Activated naive CD4-positive, alpha-beta T cell treated with anti-CD3 and anti-CD28 coated beads for 36 hours (primary cell): ENCODE measurements around the gene MAML2. TPM values are rescaled to one million over a fixed set of nuclear protein-coding genes. Genes with fewer than 3 reads are reported as not detected.
A peak's percentile ranks its signal among the peaks of the same experiment; 100 is the strongest.

Experiments
- CTCF ChIA-PET: fragments of 350-600 bp; sonication (Branson Sonifier 250); formaldehyde crosslinking; loops from one replicate; lab custom pipeline; 2021; ENCODE audit warnings: antibody characterized with exemption; lab: Charles Lee
- DNase-seq: peaks from one replicate; pipeline ENCODE4 v3.0.0-alpha.2; 2020
- H3K27ac Mint-ChIP-seq: one replicate; pipeline ENCODE4 v1.8.0; 2021; ENCODE audit warnings: mild to moderate bottlenecking, mixed read lengths
- H3K27me3 Mint-ChIP-seq: one replicate; pipeline ENCODE4 v1.8.0; 2021; ENCODE audit warnings: low read depth, mixed read lengths
- H3K36me3 Mint-ChIP-seq: one replicate; pipeline ENCODE4 v1.8.0; 2021; ENCODE audit warnings: low read depth, mixed read lengths
- H3K4me1 Mint-ChIP-seq: one replicate; pipeline ENCODE4 v1.8.0; 2021; ENCODE audit warnings: low read depth, mixed read lengths
- H3K4me3 Mint-ChIP-seq: one replicate; pipeline ENCODE4 v1.8.0; 2021; ENCODE audit warnings: mild to moderate bottlenecking, moderate library complexity, mixed read lengths
- H3K9me3 Mint-ChIP-seq: one replicate; pipeline ENCODE4 v1.8.0; 2021; ENCODE audit warnings: mixed read lengths
- intact Hi-C: fragments of 100-400 bp; cut with micrococcal nuclease; formaldehyde crosslinking; loops from one replicate; pipeline ENCODE4 v1.15.1; 2023
- total RNA-seq, 2 experiments: library from RNA; stranded (reverse); gene quantifications; one replicate each; pipeline ENCODE4 v1.2.3, GENCODE V29; 2021

MAML2 gene
- total RNA-seq, 2 experiments from 2014 or later: 26.6 to 28.1 TPM

- DNase-seq: no peak
- H3K36me3 Mint-ChIP-seq: peaks cover 29% of the 10 kb centered on the region
- H3K4me1 Mint-ChIP-seq: peaks cover 78% of the 10 kb centered on the region
- no peak overlapping the region for H3K4me3 Mint-ChIP-seq
- H3K9me3 Mint-ChIP-seq: no peaks in the 10 kb centered on the region
- H3K27ac Mint-ChIP-seq: no peak overlapping the region
- intact Hi-C loops: loop anchor here (1.0 kb wide), 1 partner anchor 9 kb away; no protein-coding TSS in a partner anchor
- no peaks in the 10 kb centered on the region for H3K27me3 Mint-ChIP-seq
- CTCF ChIA-PET: no interaction called here
Measured at GRCh38 chr11:96094156-96094555, 248.8 kb downstream of the MAML2 start.

- Mint-ChIP-seq H3K36me3 (peaks cover 32% of the 10 kb centered on the region), H3K4me1 (peaks cover 63% of the 10 kb centered on the region)
- intact Hi-C loops: no loop called here
Measured at GRCh38 chr11:96092511-96092910, 250.5 kb downstream of the MAML2 start.

GRCh38 chr11:96091476-96091875 is 251.5 kb downstream of the MAML2 start:
- H3K9me3 Mint-ChIP-seq: no peaks in the 10 kb centered on the region
- CTCF ChIA-PET: interaction anchor here (0.8 to 1.7 kb wide), 6 partner anchors 13 to 302 kb away, joined by 3 to 9 read pairs (median 3); partner anchors contain the start of gene MAML2
- no peaks in the 10 kb centered on the region for H3K27me3 Mint-ChIP-seq
- peak; percentile 26 for DNase-seq
- H3K36me3 Mint-ChIP-seq: peaks cover 33% of the 10 kb centered on the region
- H3K4me1 Mint-ChIP-seq: peaks cover 56% of the 10 kb centered on the region
- no peak overlapping the region for H3K27ac Mint-ChIP-seq
- H3K4me3 Mint-ChIP-seq: no peak overlapping the region
- intact Hi-C loops: loop anchor here (1.0 kb wide), 4 partner anchors 29 to 302 kb away; partner anchors contain the start of genes CCDC82 and MAML2

More at GRCh38 chr11:96092511-96092910, 250.5 kb downstream of the MAML2 start:
- H3K27ac Mint-ChIP-seq: no peak overlapping the region
- no peak overlapping the region for H3K4me3 Mint-ChIP-seq
- CTCF ChIA-PET: interaction anchor here (1.0 to 1.7 kb wide), 4 partner anchors 12 to 301 kb away, joined by 3 to 9 read pairs (median 4); partner anchors contain the start of gene MAML2
- H3K9me3 Mint-ChIP-seq: no peaks in the 10 kb centered on the region
- no peak for DNase-seq
- no peaks in the 10 kb centered on the region for H3K27me3 Mint-ChIP-seq

- CTCF ChIA-PET: interaction anchor here (1.0 to 1.8 kb wide), 4 partner anchors 25 to 250 kb away, joined by 3 to 8 read pairs (median 4); no protein-coding TSS in a partner anchor
- DNase-seq: no peak
- intact Hi-C loops: loop anchor here (1.0 kb wide), 4 partner anchors 28 to 303 kb away; partner anchors contain the start of genes CCDC82 and MAML2
- Mint-ChIP-seq H3K27me3 (no peaks in the 10 kb centered on the region), H3K4me3 (no peak overlapping the region), H3K27ac (no peak overlapping the region), H3K4me1 (peaks cover 48% of the 10 kb centered on the region), H3K9me3 (no peaks in the 10 kb centered on the region), H3K36me3 (peaks cover 30% of the 10 kb centered on the region)
Measured at GRCh38 chr11:96090711-96091110, 252.3 kb downstream of the MAML2 start.

- DNase-seq: no peak
- Mint-ChIP-seq H3K9me3 (no peaks in the 10 kb centered on the region), H3K4me3 (no peak overlapping the region), H3K36me3 (peaks cover 29% of the 10 kb centered on the region), H3K27ac (peak overlapping the region; percentile 54), H3K4me1 (peaks cover 31% of the 10 kb centered on the region), H3K27me3 (no peaks in the 10 kb centered on the region)
- intact Hi-C loops: no loop called here
- CTCF ChIA-PET: interaction anchor here (0.5 to 1.5 kb wide), 8 partner anchors 10 to 1302 kb away, joined by 3 to 7 read pairs (median 3); no protein-coding TSS in a partner anchor
Measured at GRCh38 chr11:96088914-96089313, 254.1 kb downstream of the MAML2 start.

- Mint-ChIP-seq H3K4me1 (peaks cover 3% of the 10 kb centered on the region), H3K36me3 (peaks cover 10% of the 10 kb centered on the region), H3K4me3 (peak overlapping the region; percentile 63), H3K27ac (no peak overlapping the region), H3K27me3 (no peaks in the 10 kb centered on the region), H3K9me3 (no peaks in the 10 kb centered on the region)
- CTCF ChIA-PET: interaction anchor here (0.7 to 1.7 kb wide), 4 partner anchors 10 to 108 kb away, joined by 3 to 4 read pairs (median 3); no protein-coding TSS in a partner anchor
- DNase-seq: no peak
- intact Hi-C loops: no loop called here
Measured at GRCh38 chr11:96086111-96086510, 256.9 kb downstream of the MAML2 start.

- intact Hi-C loops: loop anchor here (2.0 kb wide), 1 partner anchor 65 kb away; no protein-coding TSS in a partner anchor
- no peak overlapping the region for H3K27ac Mint-ChIP-seq
- peaks cover 8% of the 10 kb centered on the region for H3K4me1 Mint-ChIP-seq
- no peaks in the 10 kb centered on the region for H3K9me3 Mint-ChIP-seq
- CTCF ChIA-PET: interaction anchor here (0.7 to 1.7 kb wide), 6 partner anchors 11 to 308 kb away, joined by 3 to 4 read pairs (median 4); partner anchors contain the start of gene MAML2
- no peak for DNase-seq
- peak overlapping the region; percentile 63 for H3K4me3 Mint-ChIP-seq
- no peaks in the 10 kb centered on the region for H3K27me3 Mint-ChIP-seq
- peaks cover 5% of the 10 kb centered on the region for H3K36me3 Mint-ChIP-seq
Measured at GRCh38 chr11:96085319-96085930, 257.6 kb downstream of the MAML2 start.

- peaks cover 5% of the 10 kb centered on the region for H3K36me3 Mint-ChIP-seq
- peak; percentile 51 for DNase-seq
- intact Hi-C loops: loop anchor here (2.0 kb wide), 1 partner anchor 66 kb away; no protein-coding TSS in a partner anchor
Measured at GRCh38 chr11:96084610-96085318, 258.2 kb downstream of the MAML2 start.

GRCh38 chr11:96082936-96083335 is 260.1 kb downstream of the MAML2 start:
- H3K9me3 Mint-ChIP-seq: no peaks in the 10 kb centered on the region
- no peak overlapping the region for H3K27ac Mint-ChIP-seq
- H3K36me3 Mint-ChIP-seq: peaks cover 5% of the 10 kb centered on the region
- H3K4me1 Mint-ChIP-seq: peaks cover 28% of the 10 kb centered on the region
- DNase-seq: no peak
- intact Hi-C loops: no loop called here
- no peak overlapping the region for H3K4me3 Mint-ChIP-seq
- H3K27me3 Mint-ChIP-seq: no peaks in the 10 kb centered on the region
- CTCF ChIA-PET: interaction anchor here (0.9 to 1.7 kb wide), 2 partner anchors 12 to 16 kb away, joined by 4 to 6 read pairs; no protein-coding TSS in a partner anchor

More at GRCh38 chr11:96084610-96085318, 258.2 kb downstream of the MAML2 start:
- no peaks in the 10 kb centered on the region for H3K27me3 Mint-ChIP-seq
- CTCF ChIA-PET: interaction anchor here (0.7 to 1.7 kb wide), 7 partner anchors 12 to 309 kb away, joined by 3 to 4 read pairs (median 3); partner anchors contain the start of gene MAML2
- no peaks in the 10 kb centered on the region for H3K9me3 Mint-ChIP-seq
- peaks cover 11% of the 10 kb centered on the region for H3K4me1 Mint-ChIP-seq
- H3K4me3 Mint-ChIP-seq: peak overlapping the region; percentile 63
- H3K27ac Mint-ChIP-seq: no peak overlapping the region

- Mint-ChIP-seq H3K4me3 (no peak overlapping the region), H3K36me3 (peaks cover 5% of the 10 kb centered on the region), H3K4me1 (peaks cover 35% of the 10 kb centered on the region), H3K27ac (no peak overlapping the region), H3K27me3 (no peaks in the 10 kb centered on the region), H3K9me3 (no peaks in the 10 kb centered on the region)
- DNase-seq: no peak
- intact Hi-C loops: no loop called here
- CTCF ChIA-PET: interaction anchor here (0.9 to 1.7 kb wide), 2 partner anchors 11 to 15 kb away, joined by 4 to 6 read pairs; no protein-coding TSS in a partner anchor
Measured at GRCh38 chr11:96082002-96082899, 260.7 kb downstream of the MAML2 start.

GRCh38 chr11:96081561-96081960 is 261.4 kb downstream of the MAML2 start:
- H3K4me3 Mint-ChIP-seq: no peak overlapping the region
- H3K36me3 Mint-ChIP-seq: peaks cover 4% of the 10 kb centered on the region

More at GRCh38 chr11:96081561-96081960, 261.4 kb downstream of the MAML2 start:
- Mint-ChIP-seq H3K27ac (no peak overlapping the region), H3K4me1 (peaks cover 40% of the 10 kb centered on the region), H3K27me3 (no peaks in the 10 kb centered on the region), H3K9me3 (no peaks in the 10 kb centered on the region)
- DNase-seq: no peak
- CTCF ChIA-PET: interaction anchor here (1.0 kb wide), 1 partner anchor 312 kb away, joined by 3 read pairs; no protein-coding TSS in a partner anchor
- intact Hi-C loops: no loop called here
